K562 (cell line): Measurements from ENCODE around the gene ITGA3. TPM values are rescaled to one million over a fixed set of nuclear protein-coding genes. Genes with fewer than 3 reads are reported as not detected.

Experiments
- DACH1 ChIP-seq: fragments of 450-650 bp; IDR thresholded peaks from 2 replicates; pipeline ENCODE4 v1.6.1; 2018; ENCODE audit not compliant: partially characterized antibody
- E2F3 ChIP-seq: fragments of 250-450 bp; sonication (Bioruptor Pico); IDR thresholded peaks from 2 replicates; pipeline ENCODE4 v1.4.0; 2020; ENCODE audit warnings: mild to moderate bottlenecking
- FOSL1 ChIP-seq: fragments of 200-800 bp; sonication (Bioruptor generic); conservative IDR thresholded peaks from 2 replicates; pipeline ENCODE4 v1.6.1; 2016; ENCODE audit warnings: missing genetic modification characterization, missing compliant biosample characterization
- GABPA ChIP-seq: fragments of 200-800 bp; sonication (Bioruptor generic); conservative IDR thresholded peaks from 2 replicates; pipeline ENCODE4 v1.6.1; 2016; ENCODE audit warnings: low read depth, missing genetic modification characterization, missing compliant biosample characterization
- HDAC6 ChIP-seq: IDR thresholded peaks from 2 replicates; pipeline ENCODE4 v1.6.1; 2012; ENCODE audit warnings: low read depth, mild to moderate bottlenecking, control low read depth, inconsistent platforms, low read length, moderate library complexity
- NFRKB ChIP-seq: fragments of 450-650 bp; IDR thresholded peaks from 2 replicates; pipeline ENCODE4 v1.6.1; 2016; ENCODE audit warnings: low read depth
- NFYB ChIP-seq: IDR thresholded peaks from 2 replicates; pipeline ENCODE4 v1.6.1; 2011; ENCODE audit warnings: mild to moderate bottlenecking, moderate library complexity; ENCODE audit not compliant: insufficient read length; ENCODE audit errors: extremely low read depth
- RBM14 ChIP-seq: fragments of 200-400 bp; formaldehyde crosslinking; IDR thresholded peaks from 2 replicates; pipeline ENCODE4 v1.6.1; 2018; ENCODE audit warnings: low read depth, mild to moderate bottlenecking, low read length, moderate library complexity, borderline replicate concordance; ENCODE audit not compliant: insufficient read depth
- RNF2 ChIP-seq: sonication (generic); IDR thresholded peaks from 2 replicates; pipeline ENCODE4 v1.6.1; 2016
- SAP30 ChIP-seq: fragments of 200-600 bp; sonication (generic); IDR thresholded peaks from 2 replicates; pipeline ENCODE4 v1.6.1; 2012; ENCODE audit warnings: borderline replicate concordance, low read depth, mild to moderate bottlenecking, moderate library complexity, low read length, control low read depth, inconsistent platforms; ENCODE audit not compliant: insufficient read depth, poor library complexity, severe bottlenecking
- SMC3 ChIP-seq: conservative IDR thresholded peaks from 2 replicates; pipeline ENCODE4 v1.6.1; 2011; ENCODE audit warnings: low read depth, low read length, improper control_type of control experiment; ENCODE audit not compliant: insufficient read depth
- SRSF3 ChIP-seq: fragments of 200-400 bp; formaldehyde crosslinking; IDR thresholded peaks from 2 replicates; pipeline ENCODE4 v1.6.1; 2016; ENCODE audit warnings: mild to moderate bottlenecking, low read length, moderate library complexity; ENCODE audit not compliant: insufficient read depth
- TBP ChIP-seq: optimal IDR thresholded peaks from 2 replicates; pipeline ENCODE3; 2011; ENCODE audit warnings: low read depth, low read length, improper control_type of control experiment
- XRCC3 ChIP-seq: fragments of 450-650 bp; IDR thresholded peaks from 2 replicates; pipeline ENCODE4 v1.6.1; 2017; ENCODE audit warnings: mild to moderate bottlenecking, moderate library complexity
- ZBTB7A ChIP-seq: IDR thresholded peaks from 2 replicates; pipeline ENCODE4 v1.6.1; 2011; ENCODE audit warnings: low read depth, mild to moderate bottlenecking, low read length, moderate library complexity, borderline replicate concordance; ENCODE audit not compliant: control insufficient read depth
- ZNF146 ChIP-seq: IDR thresholded peaks from one replicate; pipeline ENCODE4 v1.6.1; 2018; ENCODE audit warnings: missing compliant biosample characterization; ENCODE audit not compliant: unreplicated experiment
- ZNF316 ChIP-seq: fragments of 450-650 bp; IDR thresholded peaks from 2 replicates; pipeline ENCODE4 v1.6.1; 2016
- ZNF431 ChIP-seq: sonication (generic); formaldehyde crosslinking; IDR thresholded peaks from 2 replicates; pipeline ENCODE4 v1.8.0; 2022; ENCODE audit warnings: mild to moderate bottlenecking, missing genetic modification reagents
- polyA plus RNA-seq, 8 experiments: library from polyadenylated mRNA; depleted of rRNA in 4 of 8; stranded (reverse) in 5 of 8; unstranded in 3 of 8; fragments of >200 nt; fragmentation: Nextera tagmentation in 2 of 8; fragmentation: Illumina TruSeq in 1 of 8; extraction: Ambion mirVana in 2 of 8; extraction: Trizol in 1 of 8; gene quantifications; 2 replicates each; pipeline versions ENCODE4 v1.2.1 to v1.2.3, GENCODE V29; 2011 to 2014; ENCODE audit warnings: inconsistent platforms in 1 of 8, missing spikeins in 1 of 8
- total RNA-seq, 7 experiments: library from RNA; depleted of rRNA in 6 of 7; stranded (reverse); fragments of >200 nt in 6 of 7; fragmentation: Illumina TruSeq in 2 of 7; extraction: Trizol in 2 of 7; gene quantifications; 2 replicates each; pipeline versions ENCODE4 v1.2.1 to v1.2.3, GENCODE V29; 2011 to 2021; ENCODE audit warnings: low replicate concordance in 1 of 7
- TF ChIP-seq, protein P1 (sequence below): sonication (generic); formaldehyde crosslinking; IDR thresholded peaks from 2 replicates; pipeline ENCODE4 v1.8.0; 2022; ENCODE audit warnings: mild to moderate bottlenecking, missing genetic modification reagents
- TF ChIP-seq, protein P2 (sequence below): fragments of 250-450 bp; sonication (Bioruptor Pico); IDR thresholded peaks from 2 replicates; pipeline ENCODE4 v1.5.0; 2022; ENCODE audit warnings: mild to moderate bottlenecking

The ITGA3 gene
- total and polyA plus RNA-seq, 9 of the 15 experiments (the other 6 are each of a cell fraction or from before 2014, with no cell fraction given) = 0.03 to 0.75 (median 0.14) TPM; not detected in 2

DNA sequence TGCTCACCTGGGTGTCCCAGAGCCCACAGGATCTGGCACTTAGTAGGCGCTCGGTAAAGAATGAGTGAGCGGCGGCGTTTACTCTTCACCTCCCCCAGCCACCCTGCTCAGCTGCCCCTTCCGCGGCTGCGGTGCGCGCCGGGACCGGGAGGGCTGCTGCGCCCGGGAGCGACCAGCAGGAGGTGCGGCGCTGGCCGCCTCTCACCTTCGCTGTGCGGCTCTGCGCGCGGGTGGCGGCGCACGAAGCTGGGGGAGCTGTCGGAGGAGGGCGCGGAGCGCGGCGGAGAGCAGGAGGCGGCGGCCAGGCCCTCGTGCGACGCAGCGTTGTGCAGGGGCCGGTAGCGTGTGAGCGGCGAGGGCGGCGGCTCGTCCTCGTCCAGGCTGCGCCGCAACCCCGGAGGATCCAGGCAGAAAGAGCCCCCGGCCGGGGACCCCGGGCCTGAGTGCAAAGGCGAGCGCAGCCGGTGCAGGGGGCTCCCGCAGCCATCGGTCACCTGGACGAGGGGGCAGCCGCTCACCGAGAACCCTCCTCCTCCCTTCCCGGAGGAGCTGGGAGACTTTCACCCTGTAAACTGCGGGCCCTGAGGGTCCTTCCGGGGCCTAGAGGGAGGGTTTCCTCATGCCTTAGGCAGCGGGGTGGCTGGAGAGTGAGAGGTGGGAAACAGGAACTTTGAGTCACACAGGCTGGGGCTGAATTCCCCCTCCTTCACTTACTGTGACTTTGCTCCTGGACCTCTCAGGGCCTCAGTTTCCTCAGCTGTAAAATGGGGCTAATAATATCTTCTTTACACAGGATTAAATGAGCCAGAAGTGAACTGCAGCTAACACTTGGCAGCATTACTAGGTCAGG is 61.5 kb downstream of the ITGA3 start (continued):
- TF ChIP-seq NFYB (no peak), HDAC6 (0 out of 2 replicates have a peak, but pooled peaks have one; percentile 75), ZNF316 (no peak), XRCC3 (no peak), GABPA (no peak), SAP30 (no peak), TBP (no peak), ZNF146 (no peak), RNF2 (0 out of 2 replicates have a peak, but pooled peaks have one; percentile 44), SRSF3 (no peak), ZNF431 (CRISPR knock-in tag) (no peak), DACH1 (no peak), NFRKB (no peak), E2F3 (CRISPR knock-in tag) (no peak), FOSL1 (tag) (no peak), SMC3 (peak; percentile 54), RBM14 (no peak), ZBTB7A (peak; percentile 25; the same call in 1 of the 2 replicates)
- TF ChIP-seq, protein P1, sequence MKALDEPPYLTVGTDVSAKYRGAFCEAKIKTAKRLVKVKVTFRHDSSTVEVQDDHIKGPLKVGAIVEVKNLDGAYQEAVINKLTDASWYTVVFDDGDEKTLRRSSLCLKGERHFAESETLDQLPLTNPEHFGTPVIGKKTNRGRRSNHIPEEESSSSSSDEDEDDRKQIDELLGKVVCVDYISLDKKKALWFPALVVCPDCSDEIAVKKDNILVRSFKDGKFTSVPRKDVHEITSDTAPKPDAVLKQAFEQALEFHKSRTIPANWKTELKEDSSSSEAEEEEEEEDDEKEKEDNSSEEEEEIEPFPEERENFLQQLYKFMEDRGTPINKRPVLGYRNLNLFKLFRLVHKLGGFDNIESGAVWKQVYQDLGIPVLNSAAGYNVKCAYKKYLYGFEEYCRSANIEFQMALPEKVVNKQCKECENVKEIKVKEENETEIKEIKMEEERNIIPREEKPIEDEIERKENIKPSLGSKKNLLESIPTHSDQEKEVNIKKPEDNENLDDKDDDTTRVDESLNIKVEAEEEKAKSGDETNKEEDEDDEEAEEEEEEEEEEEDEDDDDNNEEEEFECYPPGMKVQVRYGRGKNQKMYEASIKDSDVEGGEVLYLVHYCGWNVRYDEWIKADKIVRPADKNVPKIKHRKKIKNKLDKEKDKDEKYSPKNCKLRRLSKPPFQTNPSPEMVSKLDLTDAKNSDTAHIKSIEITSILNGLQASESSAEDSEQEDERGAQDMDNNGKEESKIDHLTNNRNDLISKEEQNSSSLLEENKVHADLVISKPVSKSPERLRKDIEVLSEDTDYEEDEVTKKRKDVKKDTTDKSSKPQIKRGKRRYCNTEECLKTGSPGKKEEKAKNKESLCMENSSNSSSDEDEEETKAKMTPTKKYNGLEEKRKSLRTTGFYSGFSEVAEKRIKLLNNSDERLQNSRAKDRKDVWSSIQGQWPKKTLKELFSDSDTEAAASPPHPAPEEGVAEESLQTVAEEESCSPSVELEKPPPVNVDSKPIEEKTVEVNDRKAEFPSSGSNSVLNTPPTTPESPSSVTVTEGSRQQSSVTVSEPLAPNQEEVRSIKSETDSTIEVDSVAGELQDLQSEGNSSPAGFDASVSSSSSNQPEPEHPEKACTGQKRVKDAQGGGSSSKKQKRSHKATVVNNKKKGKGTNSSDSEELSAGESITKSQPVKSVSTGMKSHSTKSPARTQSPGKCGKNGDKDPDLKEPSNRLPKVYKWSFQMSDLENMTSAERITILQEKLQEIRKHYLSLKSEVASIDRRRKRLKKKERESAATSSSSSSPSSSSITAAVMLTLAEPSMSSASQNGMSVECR (CRISPR knock-in tag) = no peak
- TF ChIP-seq, protein P2, sequence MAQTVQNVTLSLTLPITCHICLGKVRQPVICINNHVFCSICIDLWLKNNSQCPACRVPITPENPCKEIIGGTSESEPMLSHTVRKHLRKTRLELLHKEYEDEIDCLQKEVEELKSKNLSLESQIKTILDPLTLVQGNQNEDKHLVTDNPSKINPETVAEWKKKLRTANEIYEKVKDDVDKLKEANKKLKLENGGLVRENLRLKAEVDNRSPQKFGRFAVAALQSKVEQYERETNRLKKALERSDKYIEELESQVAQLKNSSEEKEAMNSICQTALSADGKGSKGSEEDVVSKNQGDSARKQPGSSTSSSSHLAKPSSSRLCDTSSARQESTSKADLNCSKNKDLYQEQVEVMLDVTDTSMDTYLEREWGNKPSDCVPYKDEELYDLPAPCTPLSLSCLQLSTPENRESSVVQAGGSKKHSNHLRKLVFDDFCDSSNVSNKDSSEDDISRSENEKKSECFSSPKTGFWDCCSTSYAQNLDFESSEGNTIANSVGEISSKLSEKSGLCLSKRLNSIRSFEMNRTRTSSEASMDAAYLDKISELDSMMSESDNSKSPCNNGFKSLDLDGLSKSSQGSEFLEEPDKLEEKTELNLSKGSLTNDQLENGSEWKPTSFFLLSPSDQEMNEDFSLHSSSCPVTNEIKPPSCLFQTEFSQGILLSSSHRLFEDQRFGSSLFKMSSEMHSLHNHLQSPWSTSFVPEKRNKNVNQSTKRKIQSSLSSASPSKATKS = no peak
